T-helper 1 cell treated with Interleukin-12 subunit alpha and Interleukin-12 subunit beta and Interleukin-4 antibody, amounts not matched to agents 30 ng/mL and 1 ng/mL, for 36 hours (primary cell): ENCODE results near the gene RHBDL2. TPM values are rescaled to one million over a fixed set of nuclear protein-coding genes. Genes with fewer than 3 reads are reported as not detected.
"Not testable (repeated sequence)": the region's sequence is repeated elsewhere in the genome, so short reads cannot be mapped to it uniquely, and the experiment has no call there.

Experiments
- intact Hi-C: fragments of 100-400 bp; cut with micrococcal nuclease; formaldehyde crosslinking; loops from one replicate; pipeline ENCODE4 v1.15.1; 2024
- total RNA-seq: library from RNA; stranded (reverse); gene quantifications from 2 replicates; pipeline ENCODE4 v1.2.3, GENCODE V29; 2022

RHBDL2 gene
- total RNA-seq, 1 donor from 2014 or later, result not detected

DNA sequence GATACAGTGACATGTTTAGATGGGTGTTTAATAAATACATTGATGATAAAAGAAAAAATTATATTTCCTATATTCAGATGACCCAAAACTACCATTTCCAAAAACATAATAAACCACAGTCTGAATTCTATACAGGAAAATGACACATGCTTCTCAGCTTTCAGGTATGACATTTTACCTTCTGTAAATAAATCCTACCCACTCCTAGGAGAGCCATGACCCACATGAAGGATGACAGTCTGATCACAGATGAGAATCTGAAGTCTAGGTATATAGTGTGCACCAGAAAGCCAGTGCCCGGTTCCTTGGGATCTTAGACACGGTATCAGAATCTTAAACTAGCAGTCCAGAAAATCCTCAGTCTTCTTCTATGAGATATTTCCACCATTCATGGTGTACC is 56.5 kb downstream of the RHBDL2 start:
- intact Hi-C loops, result no loop called here

DNA sequence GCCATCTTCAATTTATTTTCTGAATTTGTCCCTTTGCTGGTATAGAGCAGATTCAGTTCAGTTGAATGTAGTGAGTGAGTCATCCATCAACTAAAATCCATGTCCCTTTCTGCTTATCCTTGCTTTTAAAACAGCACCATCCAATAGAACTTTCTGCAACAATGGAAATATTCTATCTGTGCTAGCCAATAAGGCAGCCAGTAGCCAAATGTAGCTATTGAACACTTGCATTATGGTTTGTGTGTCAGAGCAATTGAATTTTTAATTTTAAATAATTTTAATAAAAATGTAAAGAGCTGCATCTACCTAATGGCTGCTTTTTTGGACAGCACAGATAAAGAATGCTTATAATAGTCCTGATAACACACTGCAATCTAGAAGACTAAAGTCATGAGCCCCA is 60.1 kb downstream of the RHBDL2 start, which contains the start of gene GJA9:
TSS of gene GJA9 (minus strand) at position 101 of the 400 bp plus-strand sequence. CDS start 5,489 bp downstream, outside the sequence.
- intact Hi-C loops, result no loop called here

DNA sequence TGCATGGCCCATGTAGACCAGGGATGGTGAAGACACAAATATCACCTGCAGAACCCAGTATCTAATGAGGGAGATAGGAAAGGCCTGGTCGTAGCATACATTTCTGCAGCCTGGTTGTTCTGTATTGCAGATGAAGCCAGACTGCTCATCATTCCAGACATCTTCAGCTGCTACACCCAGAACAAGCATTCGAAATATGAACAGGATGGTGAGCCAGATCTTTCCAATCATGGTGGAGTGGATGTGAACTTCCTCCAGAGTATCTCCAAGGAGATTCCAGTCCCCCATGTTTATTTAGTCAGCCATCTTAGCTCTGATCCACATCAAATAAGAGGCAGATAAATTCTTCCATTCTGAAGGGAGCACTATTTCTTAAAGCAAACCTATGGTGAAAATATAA is 65.8 kb downstream of the RHBDL2 start:
- intact Hi-C loops, result no loop called here

DNA sequence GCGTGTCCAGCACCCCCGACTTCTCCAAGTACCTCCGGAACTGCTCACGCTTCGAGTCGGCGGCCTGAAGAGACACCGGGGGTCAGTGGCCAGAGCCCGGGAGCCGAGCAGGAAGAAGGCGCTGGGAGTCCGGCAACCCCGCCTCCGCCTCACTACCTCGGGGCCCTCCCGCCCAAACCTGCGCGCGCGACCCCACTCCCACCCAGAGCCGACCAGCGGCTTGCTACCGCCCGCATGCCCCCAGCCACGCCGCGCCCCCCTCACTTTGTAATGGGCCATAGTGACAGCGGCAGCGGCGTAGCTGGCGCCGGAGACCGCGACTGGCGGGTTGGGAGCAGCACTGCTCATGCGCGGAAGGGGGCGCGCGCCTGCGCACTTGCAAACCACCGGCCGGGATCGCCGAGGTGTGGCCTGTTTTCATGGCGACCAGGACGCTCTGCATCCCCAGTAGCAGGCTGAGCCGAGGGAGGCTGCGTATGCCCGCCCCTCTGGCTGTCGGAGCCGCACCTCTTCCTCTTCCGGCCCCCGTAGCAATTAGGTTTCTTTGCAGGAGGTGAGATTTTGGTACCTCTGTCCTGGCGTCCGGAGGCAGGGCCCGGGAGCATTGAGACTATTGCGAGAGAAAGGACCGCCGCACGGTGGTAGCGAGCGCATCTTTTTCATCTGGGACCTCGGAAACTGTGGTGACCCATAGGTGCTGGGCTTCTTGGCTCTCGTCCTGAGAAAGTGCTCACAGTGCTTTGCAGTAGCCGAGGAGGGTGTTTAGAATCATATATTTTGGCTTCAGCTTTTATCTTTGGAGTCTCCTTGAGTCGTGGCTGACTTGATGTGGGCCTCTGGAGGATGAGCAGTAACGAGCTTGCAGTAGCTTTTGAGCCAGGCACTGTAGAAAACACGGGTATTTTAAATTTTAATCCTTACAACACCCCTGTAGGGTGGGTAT is 68.3 kb downstream of the RHBDL2 start, which contains the start of gene MYCBP:
TSS of gene MYCBP (minus strand) at position 322 of the 943 bp plus-strand sequence. CDS start at position 279, 43 bp downstream.
- intact Hi-C loops, result loop anchor here (1.0 to 5.0 kb wide), 10 partner anchors 14 to 1183 kb away; partner anchors contain the start of genes AKIRIN1, NDUFS5, PABPC4 and RRAGC

DNA sequence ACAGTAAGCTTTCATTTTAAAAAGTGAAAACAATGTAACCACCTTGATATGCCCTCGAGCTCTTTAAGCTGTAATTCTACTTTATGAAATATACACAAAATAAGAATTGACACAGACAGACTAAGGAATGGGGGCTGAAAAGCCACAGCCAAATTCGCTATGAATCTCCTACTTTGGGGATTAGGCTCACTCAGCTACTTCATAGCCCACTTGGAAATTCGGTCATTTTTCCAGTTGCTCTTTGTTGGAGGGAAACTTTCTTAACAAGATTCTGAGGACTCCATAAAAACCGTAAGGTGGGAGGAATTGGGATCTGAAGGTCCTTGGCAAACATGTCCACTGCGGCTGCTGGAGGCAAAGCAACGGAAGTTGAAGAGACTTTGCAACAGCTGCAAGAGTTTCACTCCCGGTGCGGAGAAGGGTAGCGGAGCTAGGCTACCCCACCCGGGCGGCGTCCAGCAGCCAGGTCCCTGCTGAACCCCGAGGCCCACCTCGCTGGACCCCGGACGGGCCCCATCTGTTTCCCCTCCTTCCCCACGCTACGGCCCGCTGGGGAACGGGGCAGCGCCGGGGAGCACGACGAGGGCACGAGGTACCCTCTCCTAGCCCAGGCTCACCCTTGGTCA is 69.1 kb downstream of the RHBDL2 start:
- intact Hi-C loops, result loop anchor here (1.0 to 5.0 kb wide), 10 partner anchors 13 to 1182 kb away; partner anchors contain the start of genes AKIRIN1, NDUFS5, PABPC4 and RRAGC

DNA sequence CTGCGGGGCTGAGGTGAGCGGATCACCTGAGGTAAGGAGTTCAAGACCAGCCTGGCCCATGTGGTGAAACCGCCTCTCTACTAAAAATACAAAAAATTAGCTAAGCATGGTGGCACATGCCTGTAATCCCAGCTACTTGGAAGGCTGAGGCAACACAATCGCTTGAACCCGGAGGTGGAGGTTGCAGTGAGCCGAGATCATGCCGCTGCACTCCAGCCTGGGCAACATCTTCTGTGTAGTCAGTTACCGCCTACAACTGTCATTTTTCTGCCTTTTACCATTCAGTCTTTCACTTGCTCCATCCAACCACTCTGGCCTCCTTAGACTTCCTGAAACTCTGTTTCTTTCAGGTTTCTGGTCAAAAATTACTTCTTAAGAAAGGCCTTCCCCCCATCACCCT is 70.6 kb downstream of the RHBDL2 start:
- intact Hi-C loops, result loop anchor here (5.0 kb wide), 2 partner anchors 321 to 1009 kb away; no protein-coding TSS in a partner anchor

DNA sequence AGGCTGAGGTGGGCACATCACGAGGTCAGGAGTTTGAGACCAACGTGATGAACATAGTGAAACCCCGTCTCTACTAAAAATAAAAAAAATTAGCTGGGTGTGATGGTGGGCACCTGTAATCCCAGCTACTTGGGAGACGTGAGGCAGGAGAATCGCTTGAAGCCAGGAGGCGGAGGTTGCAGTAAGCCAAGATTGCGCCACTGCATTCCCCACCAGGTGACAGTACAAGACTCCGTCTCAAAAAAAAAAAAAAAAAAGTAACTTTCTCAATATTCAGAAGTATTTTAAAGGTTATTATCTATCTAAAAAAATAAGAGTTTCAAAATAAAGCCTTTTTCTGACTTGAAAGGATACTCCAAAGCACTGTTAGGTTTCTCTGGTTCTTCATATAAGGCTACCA is 74.4 kb downstream of the RHBDL2 start:
- intact Hi-C loops, result no loop called here

DNA sequence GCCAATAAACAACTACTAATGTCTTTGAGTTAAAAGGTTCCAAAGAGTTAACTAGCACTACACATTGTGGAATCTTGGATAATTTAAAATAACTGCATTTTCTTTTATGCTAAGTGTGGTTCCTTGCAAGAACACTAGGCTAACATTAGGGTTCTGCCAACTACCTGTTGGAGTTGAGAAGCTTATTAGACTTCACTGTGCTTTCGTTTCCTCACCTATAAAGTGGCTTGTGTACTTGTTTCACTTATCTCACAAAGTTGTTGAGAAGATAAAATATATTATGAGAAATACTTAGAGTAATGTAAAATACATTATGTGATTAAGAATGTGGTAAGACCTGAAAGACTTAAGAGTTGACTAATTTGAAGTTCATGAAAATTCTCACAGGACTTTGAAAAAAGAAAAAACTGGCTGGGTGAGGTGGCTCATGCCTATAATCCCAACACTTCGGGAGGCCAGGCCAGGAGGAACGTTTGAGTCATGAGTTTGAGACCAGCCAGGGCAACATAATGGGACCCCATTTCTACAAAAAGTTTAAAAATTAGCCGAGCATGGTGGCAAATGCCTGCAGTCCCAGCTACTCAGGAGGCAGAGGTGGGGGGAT is 76.4 kb downstream of the RHBDL2 start:
- intact Hi-C loops, result no loop called here

DNA sequence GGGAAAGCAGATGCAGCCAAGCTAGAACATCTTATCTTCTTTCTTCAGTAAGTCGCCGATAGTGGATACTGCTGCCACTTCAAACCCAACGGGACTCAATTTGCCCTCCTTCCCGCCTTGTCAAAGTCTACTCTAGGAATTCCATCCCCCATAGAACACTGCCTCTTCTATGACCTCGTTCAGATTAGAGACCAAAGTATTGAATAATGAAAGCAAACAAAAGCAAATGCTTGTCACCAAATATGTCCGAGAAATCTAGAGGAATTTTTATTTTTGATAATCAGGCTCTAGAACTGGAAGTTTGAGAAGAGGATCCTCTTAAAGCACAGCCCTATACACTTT is 81.2 kb downstream of the RHBDL2 start:
- intact Hi-C loops, result no loop called here

DNA sequence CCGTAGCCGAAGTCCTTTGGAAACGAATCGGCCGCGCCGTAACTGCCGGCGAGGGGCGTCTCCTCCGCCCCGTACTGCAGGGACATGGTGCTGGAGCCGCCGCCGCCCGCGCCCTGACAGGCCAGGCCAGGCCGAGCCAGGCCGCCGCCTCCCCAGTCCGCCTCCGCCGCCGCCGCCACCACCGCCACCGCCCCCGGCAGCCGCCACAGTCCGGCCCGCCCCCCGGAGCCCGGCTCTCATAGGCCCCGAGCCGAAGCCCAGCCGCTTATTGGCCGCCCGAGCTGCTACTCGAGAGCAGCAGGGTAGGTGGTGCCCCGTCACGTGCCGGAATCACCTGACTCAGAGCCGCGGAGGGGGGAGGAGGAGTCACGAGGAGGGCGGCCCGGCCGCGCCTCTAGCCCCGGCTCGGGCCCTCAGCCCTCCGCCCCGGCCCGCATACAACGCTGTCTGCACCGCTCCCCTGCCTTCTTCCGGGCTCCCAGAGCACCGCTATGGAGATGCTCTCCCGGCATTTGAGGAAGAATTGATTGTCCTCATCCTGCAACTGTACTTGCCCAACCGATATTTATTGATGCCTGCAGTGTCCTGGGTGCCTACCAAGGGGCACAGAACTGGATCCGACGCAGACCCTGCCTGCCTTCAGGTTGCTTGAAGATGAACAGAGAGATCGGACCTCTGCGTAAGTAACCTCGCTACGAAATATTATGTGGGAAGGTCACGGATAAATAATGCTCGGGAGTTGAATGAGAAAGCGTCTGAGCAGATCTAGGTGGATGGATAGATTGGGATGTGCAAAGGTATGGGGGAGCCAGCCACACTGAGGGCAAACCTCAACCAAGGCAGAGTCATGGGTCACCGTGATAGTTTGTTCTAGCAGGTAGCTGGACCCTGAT is 81.8 kb downstream of the RHBDL2 start, which contains the start of gene RRAGC:
TSS of gene RRAGC (minus strand) at position 212 of the 893 bp plus-strand sequence. CDS start at position 86, 126 bp downstream.
- intact Hi-C loops, result loop anchor here (1.0 to 10.0 kb wide), 10 partner anchors 13 to 1385 kb away; partner anchors contain the start of genes AKIRIN1, CDCA8, MYCBP and NDUFS5

DNA sequence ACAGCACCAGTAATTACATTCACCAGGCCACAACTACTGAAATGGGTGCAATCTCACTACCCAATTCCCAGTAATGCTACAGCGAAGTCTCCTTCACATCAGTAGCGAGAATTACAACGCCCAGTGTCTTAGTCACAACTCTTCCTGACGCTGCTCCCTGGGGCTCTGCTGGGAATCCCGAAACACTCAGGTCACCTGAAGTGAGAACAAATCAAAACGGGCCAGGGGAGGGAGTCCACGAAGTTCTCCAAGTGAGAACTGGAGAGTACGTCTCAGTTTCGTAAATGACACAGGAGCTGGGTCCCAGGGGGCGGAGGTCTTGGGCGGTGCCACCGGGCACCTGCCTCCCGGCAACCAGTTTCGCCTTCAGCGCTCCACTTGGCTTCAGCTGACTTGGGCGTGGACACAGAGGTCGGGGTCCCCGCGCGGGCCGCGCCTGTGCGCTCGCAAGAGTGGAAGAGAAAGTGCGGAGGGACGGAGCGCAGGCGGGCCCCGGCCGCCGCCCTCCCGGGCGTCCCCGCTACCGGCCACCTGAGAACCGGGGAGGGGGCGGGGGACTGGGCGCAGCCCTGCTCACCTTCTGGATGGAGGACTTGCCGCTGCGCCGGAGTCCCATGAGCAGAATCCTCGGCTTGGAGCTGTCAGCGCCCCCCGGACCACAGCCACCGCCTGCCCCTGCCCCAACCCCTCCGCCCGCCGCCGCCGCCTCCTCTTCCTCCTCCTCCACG is 82.6 kb downstream of the RHBDL2 start:
- intact Hi-C loops, result loop anchor here (1.0 to 10.0 kb wide), 10 partner anchors 14 to 1384 kb away; partner anchors contain the start of genes AKIRIN1, CDCA8, MYCBP and NDUFS5

DNA sequence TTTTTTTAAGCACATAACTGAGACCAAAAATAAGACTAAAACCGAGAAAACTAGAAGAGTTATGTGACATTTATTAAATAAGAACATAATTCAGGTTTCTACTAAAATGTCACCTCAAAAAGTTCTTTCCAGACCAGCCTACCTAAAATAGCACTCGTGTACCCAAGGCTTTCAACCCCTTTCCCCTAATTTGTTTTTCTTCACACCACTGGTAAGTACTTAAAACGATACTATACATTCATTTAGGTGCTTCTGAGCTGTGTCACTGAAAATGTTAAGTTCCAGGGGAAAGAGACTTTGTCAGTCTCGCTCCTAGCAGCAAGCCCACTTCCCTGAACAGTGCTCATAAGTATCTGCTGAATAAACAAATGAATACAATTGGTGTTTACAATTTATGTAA is 88.8 kb downstream of the RHBDL2 start:
- intact Hi-C loops, result loop anchor here (10.0 kb wide), 2 partner anchors 1158 to 1378 kb away; partner anchors contain the start of genes CDCA8 and ZC3H12A

DNA sequence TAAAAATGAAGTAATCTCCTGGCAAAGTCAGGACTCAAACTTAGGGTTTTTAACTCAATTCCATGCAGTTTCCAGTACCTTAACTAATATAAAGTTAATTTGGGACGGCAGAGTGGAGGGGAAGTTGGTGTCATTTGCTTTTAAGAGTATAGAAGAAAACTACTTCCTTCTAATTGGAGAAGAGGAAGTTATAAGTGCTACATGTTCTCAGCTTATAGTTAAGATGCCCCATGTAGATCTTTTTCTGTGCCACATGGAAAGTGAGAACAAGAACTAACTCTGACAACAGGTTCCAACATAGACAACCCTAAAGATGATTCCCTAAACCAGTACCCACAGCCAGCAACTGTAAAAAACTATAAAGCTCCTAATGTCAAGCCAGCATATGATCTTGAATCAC is 93.6 kb downstream of the RHBDL2 start:
- intact Hi-C loops, result no loop called here

DNA sequence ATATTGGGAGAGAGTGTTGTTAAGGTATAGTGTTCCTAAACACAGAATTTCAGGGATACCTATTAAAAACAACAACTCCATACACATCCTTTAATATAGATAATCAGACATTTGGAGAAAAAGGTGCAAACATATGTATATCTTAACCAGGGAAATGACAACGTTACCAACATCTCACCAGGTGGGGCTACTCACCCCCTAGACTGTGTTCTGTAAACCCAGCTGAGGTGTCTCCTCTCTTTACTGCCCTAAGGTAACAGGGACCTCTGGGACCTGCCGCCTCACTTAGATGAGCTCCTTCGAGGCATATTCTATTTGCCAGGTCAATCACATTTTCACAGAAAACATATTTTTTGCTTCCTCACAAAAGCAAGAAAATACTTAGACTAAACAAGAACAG is 95.4 kb downstream of the RHBDL2 start:
- intact Hi-C loops, result no loop called here

DNA sequence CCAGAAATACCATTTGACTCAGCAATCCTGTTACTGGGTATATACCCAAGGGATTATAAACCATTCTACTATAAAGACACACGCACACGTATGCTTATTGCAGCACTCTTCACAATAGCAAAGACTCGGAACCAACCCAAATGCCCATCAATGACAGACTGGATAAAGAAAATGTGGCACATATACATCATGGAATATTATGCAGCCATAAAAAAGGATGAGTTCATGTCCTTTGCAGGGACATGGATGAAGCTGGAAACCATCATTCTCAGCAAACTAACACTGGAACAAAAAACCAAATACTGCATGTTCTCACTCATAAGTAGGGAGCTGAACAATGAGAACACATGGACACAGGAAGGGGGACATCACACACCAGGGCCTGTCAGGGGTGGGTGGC is 96.5 kb downstream of the RHBDL2 start:
- intact Hi-C loops, result not testable (repeated sequence)

DNA sequence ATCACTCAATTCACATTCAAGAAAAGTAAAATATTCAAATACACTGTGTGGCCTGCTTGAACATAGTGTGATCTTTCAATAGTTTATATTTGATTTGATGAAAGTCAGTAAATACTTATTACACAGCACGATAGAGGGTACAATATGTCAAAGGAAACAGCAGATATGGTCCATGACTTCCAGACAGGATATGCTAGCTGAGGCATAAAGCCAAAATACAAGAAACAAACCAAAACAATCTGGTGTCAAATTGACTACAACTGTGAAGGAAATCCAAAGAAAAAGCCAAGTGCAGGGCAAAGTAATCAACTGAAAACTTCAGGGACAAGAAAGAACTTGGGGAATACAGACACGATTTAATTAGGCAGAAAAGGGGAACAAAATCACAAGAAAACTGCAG is 101.3 kb downstream of the RHBDL2 start:
- intact Hi-C loops, result no loop called here

DNA sequence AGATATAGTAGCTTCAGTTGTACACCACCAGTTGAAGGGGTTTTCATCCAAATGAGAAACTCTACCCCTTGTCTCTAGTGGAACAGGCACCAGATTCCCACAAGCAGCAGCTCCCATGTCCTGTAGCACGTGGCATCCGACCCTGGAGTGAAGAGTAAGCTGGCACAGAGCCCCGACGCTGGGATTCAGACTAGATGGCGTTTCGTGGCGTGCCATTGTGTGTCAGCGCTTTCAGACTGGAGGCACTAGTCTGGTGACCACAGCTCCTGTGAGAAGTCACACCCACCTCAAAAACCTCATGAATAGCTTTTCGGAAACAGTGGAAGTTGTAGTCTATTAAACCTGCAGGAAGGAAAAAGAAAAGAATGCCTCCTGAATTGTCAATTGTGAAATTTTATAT is 102.3 kb downstream of the RHBDL2 start:
- intact Hi-C loops, result loop anchor here (5.0 kb wide), 1 partner anchor 232 kb away; no protein-coding TSS in a partner anchor

DNA sequence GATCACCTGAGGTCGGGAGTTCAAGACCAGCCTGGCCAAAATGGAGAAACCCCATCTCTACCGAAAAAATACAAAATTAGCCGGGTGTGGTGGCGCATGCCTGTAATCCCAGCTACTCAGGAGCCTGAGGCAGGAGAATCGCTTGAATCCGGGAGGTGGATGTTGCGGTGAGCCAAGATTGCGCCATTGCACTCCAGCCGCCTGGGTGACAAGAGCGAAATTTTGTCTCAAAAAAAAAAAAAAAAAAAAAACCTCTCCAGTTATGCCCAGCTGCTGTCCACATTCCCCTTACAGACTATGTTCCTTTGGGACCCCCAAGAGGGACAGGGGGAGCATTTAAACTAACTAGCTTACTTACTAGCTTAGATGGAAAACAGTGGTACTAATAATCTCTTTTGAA is 105.3 kb downstream of the RHBDL2 start:
- intact Hi-C loops, result loop anchor here (5.0 kb wide), 1 partner anchor 229 kb away; no protein-coding TSS in a partner anchor
